Measurements from ENCODE around the gene SIGLEC6. TPM values are rescaled to one million over a fixed set of nuclear protein-coding genes. Genes with fewer than 3 reads are reported as not detected.

SIGLEC6 gene
- polyA plus RNA-seq, 3 donors, result 0.04 TPM; not detected in 2

DNA sequence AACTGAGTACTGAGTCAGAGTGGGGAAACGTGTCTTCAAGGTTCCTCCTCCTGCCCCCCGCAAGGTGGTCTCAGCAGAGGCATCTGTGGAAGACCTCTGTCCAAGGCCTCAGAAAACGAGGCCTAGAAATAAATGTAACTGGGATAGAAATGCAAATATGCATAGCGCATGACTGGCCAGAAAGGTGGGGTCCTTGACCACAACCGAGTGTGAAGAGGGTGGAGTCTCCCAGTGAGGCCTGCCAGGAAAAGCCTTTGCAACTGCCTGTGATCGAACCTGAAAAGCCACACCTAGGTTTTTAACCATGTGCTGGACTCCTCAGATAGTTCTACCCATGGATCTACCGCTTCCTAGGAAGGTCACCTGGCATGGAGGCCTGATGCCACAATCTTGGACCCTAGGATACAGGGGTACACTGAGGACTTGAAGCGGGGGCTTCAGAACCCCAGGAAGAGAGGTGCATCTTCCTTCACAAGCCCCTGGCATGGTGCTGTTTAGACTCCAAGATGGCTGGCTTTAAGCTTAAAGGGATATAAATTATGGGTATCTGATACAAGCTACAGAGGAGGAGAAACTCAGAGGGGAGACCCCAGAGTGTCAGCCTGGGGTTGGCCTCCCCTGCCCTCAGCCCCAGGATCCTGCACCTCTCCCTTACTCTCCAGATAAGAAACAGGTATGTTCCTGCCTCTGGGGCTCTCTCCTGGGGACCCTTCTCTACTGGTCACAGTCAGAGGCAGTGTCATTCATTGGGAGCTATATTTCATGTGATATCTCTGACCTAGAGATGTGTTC lies 18.3 kb upstream of the SIGLEC6 start:
- no peak overlapping the region for H3K4me2 ChIP-seq (replicated peaks; ENCODE audit: extremely low read depth, low read length, poor library complexity, severe bottlenecking)
- intact Hi-C loops (cut with micrococcal nuclease), result loop anchor here (5.0 to 10.0 kb wide), 2 partner anchors 55 to 58 kb away; no protein-coding TSS in a partner anchor
- H3K4me1 Mint-ChIP-seq, result peaks cover 77% of the 10 kb centered on the region
- H3K9me3 ChIP-seq (replicated peaks in 1 of 2; ENCODE audit: control insufficient read depth in 1 of 2, insufficient read depth in 1 of 2, low read length in 2 of 2), result no peaks in the 10 kb centered on the region
- no peak overlapping the region for H3K27ac ChIP-seq (ENCODE audit: low read depth in 1 of 2, low read length in 2 of 2)
- no peaks in the 10 kb centered on the region for H4K20me1 ChIP-seq (ENCODE audit: insufficient read depth, low read length)
- no peak overlapping the region for H3K27ac Mint-ChIP-seq
- no peak overlapping the region for H3K9ac ChIP-seq (ENCODE audit: insufficient read depth, low read length, poor library complexity, severe bottlenecking)
- 82% methylated on average over 8 of the region's 8 CpGs for WGBS (ENCODE audit: insufficient coverage)
- H3K36me3 Mint-ChIP-seq, result peaks cover 0 to 13% of the 10 kb centered on the region in 2 donors
- H3K36me3 ChIP-seq (replicated peaks in 1 of 2; ENCODE audit: control insufficient read depth in 1 of 2, insufficient read depth in 2 of 2, low read length in 2 of 2), result no peaks in the 10 kb centered on the region
- peak overlapping the region in 1 of 2 donors; percentile 48 for H3K4me3 Mint-ChIP-seq
- H3K9me3 Mint-ChIP-seq, result peaks cover 0 to 2% (median 0%) of the 10 kb centered on the region in 7 donors
- peaks cover 47 to 71% (median 61%) of the 10 kb centered on the region in 3 donors for H3K27me3 Mint-ChIP-seq (ENCODE audit: low read depth in 3 of 3)
- no peak overlapping the region for H2AFZ ChIP-seq (ENCODE audit: insufficient read depth, low read depth, low read length, poor library complexity, severe bottlenecking)
- H3K4me3 ChIP-seq (replicated peaks in 1 of 3; ENCODE audit: low read depth in 2 of 3, low read length in 3 of 3), result no peak overlapping the region
- no peaks in the 10 kb centered on the region for H3K79me2 ChIP-seq (ENCODE audit: insufficient read depth, low read length)
- TF ChIP-seq, protein P1, sequence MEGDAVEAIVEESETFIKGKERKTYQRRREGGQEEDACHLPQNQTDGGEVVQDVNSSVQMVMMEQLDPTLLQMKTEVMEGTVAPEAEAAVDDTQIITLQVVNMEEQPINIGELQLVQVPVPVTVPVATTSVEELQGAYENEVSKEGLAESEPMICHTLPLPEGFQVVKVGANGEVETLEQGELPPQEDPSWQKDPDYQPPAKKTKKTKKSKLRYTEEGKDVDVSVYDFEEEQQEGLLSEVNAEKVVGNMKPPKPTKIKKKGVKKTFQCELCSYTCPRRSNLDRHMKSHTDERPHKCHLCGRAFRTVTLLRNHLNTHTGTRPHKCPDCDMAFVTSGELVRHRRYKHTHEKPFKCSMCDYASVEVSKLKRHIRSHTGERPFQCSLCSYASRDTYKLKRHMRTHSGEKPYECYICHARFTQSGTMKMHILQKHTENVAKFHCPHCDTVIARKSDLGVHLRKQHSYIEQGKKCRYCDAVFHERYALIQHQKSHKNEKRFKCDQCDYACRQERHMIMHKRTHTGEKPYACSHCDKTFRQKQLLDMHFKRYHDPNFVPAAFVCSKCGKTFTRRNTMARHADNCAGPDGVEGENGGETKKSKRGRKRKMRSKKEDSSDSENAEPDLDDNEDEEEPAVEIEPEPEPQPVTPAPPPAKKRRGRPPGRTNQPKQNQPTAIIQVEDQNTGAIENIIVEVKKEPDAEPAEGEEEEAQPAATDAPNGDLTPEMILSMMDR (IDR thresholded peaks at IDR 0.05), result no peak
- peaks cover 63 to 74% of the 10 kb centered on the region in 2 donors for H3K4me1 ChIP-seq (ENCODE audit: control insufficient read depth in 1 of 2, insufficient read depth in 2 of 2, low read length in 2 of 2)
- no peak for DNase-seq
- H3K27me3 ChIP-seq (ENCODE audit: control insufficient read depth in 2 of 2, insufficient read depth in 2 of 2, low read length in 2 of 2), result peaks cover 12 to 47% of the 10 kb centered on the region in 2 donors

DNA sequence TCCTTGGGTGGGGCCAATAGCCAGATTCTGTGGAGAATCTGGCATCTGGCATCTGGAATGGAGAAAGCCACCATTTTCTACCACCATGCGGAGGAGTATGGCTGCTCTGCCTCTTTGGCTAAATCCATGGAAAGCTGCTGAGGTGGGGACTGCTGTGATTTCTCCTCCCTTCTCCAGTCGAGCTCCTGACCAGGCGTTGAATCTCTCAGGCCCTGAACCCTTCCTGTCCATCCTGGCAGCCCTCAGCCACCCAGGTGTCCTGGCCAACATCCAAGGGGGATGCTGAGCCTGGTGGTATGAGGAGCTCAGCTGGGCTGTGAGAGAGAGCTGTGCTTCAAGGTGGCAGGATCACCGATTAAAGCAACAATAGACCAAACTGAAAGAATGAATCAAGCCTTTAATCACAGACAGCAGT lies 17.4 kb upstream of the SIGLEC6 start:
- H3K27ac ChIP-seq (ENCODE audit: low read depth in 1 of 2, low read length in 2 of 2), result no peak overlapping the region
- H3K27me3 Mint-ChIP-seq (ENCODE audit: low read depth in 3 of 3), result peaks cover 49 to 75% (median 64%) of the 10 kb centered on the region in 3 donors
- no peak overlapping the region for H2AFZ ChIP-seq (ENCODE audit: insufficient read depth, low read depth, low read length, poor library complexity, severe bottlenecking)
- WGBS (ENCODE audit: insufficient coverage), result 83% methylated on average over 1 of the region's 4 CpGs
- H3K4me1 ChIP-seq (ENCODE audit: control insufficient read depth in 1 of 2, insufficient read depth in 2 of 2, low read length in 2 of 2), result peaks cover 63 to 74% of the 10 kb centered on the region in 2 donors
- H3K36me3 Mint-ChIP-seq, result peaks cover 0 to 16% of the 10 kb centered on the region in 2 donors
- peak overlapping the region in 1 of 2 donors; percentile 48 for H3K4me3 Mint-ChIP-seq
- no peak overlapping the region for H3K9ac ChIP-seq (ENCODE audit: insufficient read depth, low read length, poor library complexity, severe bottlenecking)
- TF ChIP-seq, protein P1 (IDR thresholded peaks at IDR 0.05), result no peak
- peak overlapping the region in 2 of 7 donors; percentile 32 to 68 for H3K27ac Mint-ChIP-seq
- H3K9me3 Mint-ChIP-seq, result peaks cover 0 to 2% (median 0%) of the 10 kb centered on the region in 7 donors
- no peaks in the 10 kb centered on the region for H3K79me2 ChIP-seq (ENCODE audit: insufficient read depth, low read length)
- H3K27me3 ChIP-seq (ENCODE audit: control insufficient read depth in 2 of 2, insufficient read depth in 2 of 2, low read length in 2 of 2), result peaks cover 12 to 49% of the 10 kb centered on the region in 2 donors
- no peak overlapping the region for H3K4me3 ChIP-seq (replicated peaks in 1 of 3; ENCODE audit: low read depth in 2 of 3, low read length in 3 of 3)
- H4K20me1 ChIP-seq (ENCODE audit: insufficient read depth, low read length), result no peaks in the 10 kb centered on the region
- no peak for DNase-seq
- H3K4me2 ChIP-seq (replicated peaks; ENCODE audit: extremely low read depth, low read length, poor library complexity, severe bottlenecking), result no peak overlapping the region
- H3K9me3 ChIP-seq (replicated peaks in 1 of 2; ENCODE audit: control insufficient read depth in 1 of 2, insufficient read depth in 1 of 2, low read length in 2 of 2), result no peaks in the 10 kb centered on the region
- intact Hi-C loops (cut with micrococcal nuclease), result no loop called here
- H3K36me3 ChIP-seq (replicated peaks in 1 of 2; ENCODE audit: control insufficient read depth in 1 of 2, insufficient read depth in 2 of 2, low read length in 2 of 2), result no peaks in the 10 kb centered on the region
- H3K4me1 Mint-ChIP-seq, result peaks cover 77% of the 10 kb centered on the region
